ENCODE measurements around the gene SHTN1.

Gene SHTN1

DNA sequence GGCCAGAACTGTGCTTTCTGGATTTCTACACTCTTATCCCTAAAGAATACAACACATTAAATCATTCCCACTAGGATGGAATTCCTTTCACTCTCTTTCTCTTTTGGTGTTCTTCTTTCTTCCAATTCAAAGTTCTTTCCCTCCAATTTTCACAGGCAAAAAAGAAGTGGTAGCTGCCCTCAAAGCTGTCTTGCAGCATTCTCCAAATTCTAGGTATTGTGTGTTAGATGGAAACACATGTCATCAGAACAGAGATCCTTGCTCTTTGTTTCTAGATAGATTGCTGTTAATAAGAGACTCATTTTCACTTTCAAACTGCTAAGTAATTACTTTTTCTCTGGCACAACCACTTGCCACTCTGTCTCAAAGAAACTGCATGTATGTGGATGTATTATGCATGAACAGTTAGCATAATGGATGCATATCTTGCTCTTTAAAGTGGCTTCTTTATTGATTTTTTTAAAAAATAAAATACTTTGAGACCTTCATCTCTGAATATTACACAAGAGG is 31.0 kb downstream of the SHTN1 start:
- FAIRE-seq (no peak), DNase-seq (ENCODE audit: insufficient read length, low spot score) (no peak)
- TF ChIP-seq CTCF (IDR thresholded peaks at IDR 0.05; ENCODE audit: insufficient read depth, missing control alignments) = no peak

GRCh38 chr10:116973371-116973905 is 31.5 kb downstream of the SHTN1 start:
- DNase-seq (ENCODE audit: insufficient read length, low spot score) (no peak), FAIRE-seq (no peak)
- TF ChIP-seq CTCF (IDR thresholded peaks at IDR 0.05; ENCODE audit: insufficient read depth, missing control alignments) = no peak

GRCh38 chr10:116972131-116972530 is 32.9 kb downstream of the SHTN1 start:
- TF ChIP-seq CTCF (IDR thresholded peaks at IDR 0.05; ENCODE audit: insufficient read depth, missing control alignments) = no peak
- no peak for FAIRE-seq
- DNase-seq (ENCODE audit: insufficient read length, low spot score) = no peak

- no peak for TF ChIP-seq CTCF (IDR thresholded peaks at IDR 0.05; ENCODE audit: insufficient read depth, missing control alignments)
- FAIRE-seq = no peak
- no peak for DNase-seq (ENCODE audit: insufficient read length, low spot score)
Observed at GRCh38 chr10:116970050-116970449, 34.9 kb downstream of the SHTN1 start.

- FAIRE-seq (no peak), DNase-seq (ENCODE audit: insufficient read length, low spot score) (no peak)
- no peak for TF ChIP-seq CTCF (IDR thresholded peaks at IDR 0.05; ENCODE audit: insufficient read depth, missing control alignments)
Observed at GRCh38 chr10:116968331-116968730, 36.7 kb downstream of the SHTN1 start.

- TF ChIP-seq CTCF (IDR thresholded peaks at IDR 0.05; ENCODE audit: insufficient read depth, missing control alignments) = no peak
- DNase-seq (ENCODE audit: insufficient read length, low spot score) (no peak), FAIRE-seq (no peak)
Observed at GRCh38 chr10:116961406-116962251, 43.4 kb downstream of the SHTN1 start.
